CD1c-positive myeloid dendritic cell (primary cell): ENCODE data around the gene LYL1.
A peak's percentile ranks its signal among the peaks of the same experiment; 100 is the strongest.

Experiments
- DNase-seq: peaks from one replicate; pipeline ENCODE4 v3.0.0-alpha.2; 2016; ENCODE audit errors: extremely low spot score

Gene LYL1

DNA sequence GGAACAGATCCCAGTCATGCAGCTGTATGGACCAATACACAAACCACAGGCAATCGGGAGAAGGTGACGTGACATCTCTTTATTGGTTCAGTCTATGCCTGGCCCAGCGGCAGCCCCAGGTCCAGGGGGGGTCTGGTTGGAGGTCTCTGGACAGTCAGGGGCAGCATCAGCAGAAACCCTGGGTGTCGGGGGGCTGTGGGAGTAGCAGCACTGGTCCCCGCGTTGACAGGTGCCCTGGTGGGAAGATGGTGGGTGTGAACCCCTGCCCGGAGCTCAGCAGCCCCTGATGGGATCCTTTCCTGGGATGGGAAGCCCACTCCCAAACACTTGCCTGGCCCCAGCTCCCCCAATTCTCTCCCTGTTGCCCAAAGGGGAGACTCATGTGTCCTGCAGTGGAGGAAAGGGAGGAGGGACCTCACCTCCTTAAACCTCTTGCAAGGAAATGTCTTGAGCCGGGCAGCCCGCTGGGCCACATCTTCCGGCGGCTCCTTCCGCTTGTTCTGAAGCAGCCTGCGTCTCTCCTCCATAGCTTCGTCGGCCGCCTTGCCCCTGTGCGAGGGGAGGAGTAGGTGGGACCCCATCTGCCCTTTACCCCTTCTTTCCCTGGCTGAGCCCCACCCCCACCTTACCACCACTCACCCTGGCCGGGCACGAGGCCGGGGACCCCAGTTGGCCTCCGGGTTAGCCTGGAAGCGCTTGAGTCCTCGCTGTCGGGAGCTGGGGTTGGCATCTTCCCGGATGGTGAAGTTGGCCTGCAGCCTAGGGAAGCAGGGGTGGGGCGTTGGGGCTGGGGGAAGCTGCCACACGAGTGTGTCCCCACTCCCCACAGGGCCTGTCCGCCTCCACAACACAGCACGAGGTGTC, 2.4 kb upstream of the LYL1 start:
- no peak for DNase-seq

DNA sequence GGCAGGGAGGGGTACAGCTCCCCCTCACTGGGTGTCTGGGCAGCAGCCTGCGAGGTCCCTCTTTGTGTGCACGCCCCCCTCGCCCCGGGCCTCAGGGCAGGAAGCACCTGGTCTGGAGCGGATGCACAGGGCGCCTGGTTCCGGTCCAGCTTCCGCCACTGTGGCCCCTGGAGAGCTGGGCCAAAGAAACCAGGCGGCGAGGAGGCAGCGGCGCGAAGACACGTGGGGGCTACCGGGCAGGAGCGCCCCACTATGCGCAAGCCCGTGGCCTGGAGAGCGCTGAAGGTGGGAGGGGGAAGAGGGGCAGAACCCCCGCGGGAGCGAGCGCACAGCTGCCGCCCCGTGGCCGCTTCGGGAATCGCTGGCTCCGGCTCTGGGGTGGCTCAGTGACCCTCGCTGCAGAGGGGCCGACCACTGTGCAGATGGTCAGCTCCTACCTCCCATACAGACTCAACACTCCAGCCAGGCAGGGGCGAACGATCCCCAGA, 1.7 kb upstream of the LYL1 start:
- peak; percentile 63 for DNase-seq

DNA sequence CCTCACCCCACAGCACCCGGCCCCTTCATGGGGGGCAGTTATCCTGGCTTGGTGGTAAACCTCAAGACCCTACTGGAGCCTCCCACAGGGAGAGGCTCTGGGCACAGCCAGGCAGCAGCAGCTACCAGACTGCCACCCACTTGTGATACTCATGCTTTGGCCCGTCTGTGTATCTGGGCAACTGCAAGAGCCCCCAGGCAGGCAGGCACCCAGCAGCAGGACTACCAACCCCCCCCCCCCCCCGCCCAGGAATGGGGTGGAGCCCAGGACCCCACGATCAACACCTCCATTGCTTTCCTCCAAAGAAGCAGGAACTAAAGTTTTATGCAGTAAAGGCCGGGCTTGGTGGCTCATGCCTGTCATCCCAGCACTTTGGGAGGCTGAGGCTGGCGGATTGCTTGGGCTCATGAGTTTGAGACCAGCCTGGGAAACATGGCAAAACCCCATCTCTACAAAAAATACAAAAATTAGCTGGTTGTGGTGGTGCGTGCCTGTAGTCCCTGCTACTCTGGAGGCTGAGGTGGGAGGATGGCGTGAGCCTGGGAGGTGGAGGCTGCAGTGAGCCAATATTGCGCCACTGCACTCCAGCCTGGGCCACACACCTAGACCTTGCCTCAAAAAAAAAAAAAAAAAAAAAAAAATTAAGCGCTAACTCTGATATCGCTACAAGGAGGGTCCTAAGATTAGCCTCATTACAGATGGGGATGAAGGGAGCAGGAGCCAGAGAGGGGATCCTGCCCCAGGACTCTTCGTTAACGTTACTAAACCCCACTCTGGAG, 1.1 kb upstream of the LYL1 start:
- no peak for DNase-seq

DNA sequence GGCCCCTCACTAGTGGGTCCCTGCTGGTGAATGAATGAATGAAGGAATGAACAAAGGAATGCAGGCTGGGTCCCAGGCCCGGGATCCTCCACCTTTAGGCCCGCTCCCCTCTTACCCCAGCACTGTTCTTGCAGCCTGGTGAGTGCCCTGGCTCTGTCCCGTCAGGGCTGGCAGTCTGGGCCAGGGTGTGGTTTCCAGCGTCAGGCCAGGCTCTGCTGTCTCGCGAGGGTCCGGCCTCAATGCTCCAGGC, 317 bp downstream of the LYL1 start:
- no peak for DNase-seq

GRCh38 chr19:13101590-13102415, 855 bp downstream of the LYL1 start:
- DNase-seq = no peak

DNA sequence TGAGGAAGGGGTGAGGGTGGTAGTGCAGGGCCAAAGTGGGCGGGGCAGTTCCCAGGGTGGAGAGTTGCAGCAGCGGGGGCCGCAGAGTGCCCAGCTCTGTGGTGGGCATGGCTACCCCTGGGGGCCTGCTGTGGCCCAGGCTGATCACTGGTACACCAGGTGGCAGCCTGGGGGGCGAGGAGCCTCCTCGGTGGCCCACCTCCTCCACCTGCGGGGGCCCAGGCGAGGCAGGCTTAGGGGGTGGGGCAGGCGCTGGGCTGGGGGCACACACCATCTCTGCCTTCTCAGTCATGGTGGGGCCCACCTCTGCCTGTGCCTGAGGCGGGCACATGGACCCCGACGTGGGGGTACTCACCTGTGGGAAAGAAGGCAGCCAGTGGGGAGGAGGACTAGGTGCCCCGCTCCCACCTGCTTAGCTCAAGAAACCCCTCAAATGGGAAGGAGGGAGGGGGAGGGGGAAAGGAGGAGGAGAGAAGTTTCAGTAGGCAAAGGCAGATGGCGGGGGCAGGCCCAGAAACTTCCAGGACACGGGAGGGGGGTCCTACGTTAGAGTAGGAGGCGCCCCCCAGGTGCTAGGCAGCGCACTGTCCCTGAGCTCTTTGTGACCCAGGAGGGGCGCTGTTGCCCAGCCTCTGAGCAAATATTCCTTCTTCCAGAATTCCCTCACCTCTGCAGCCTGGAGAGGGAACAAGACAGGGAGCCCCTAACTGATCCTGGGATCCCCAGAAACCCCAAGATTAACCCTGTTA, 1.6 kb downstream of the LYL1 start:
- no peak for DNase-seq

DNA sequence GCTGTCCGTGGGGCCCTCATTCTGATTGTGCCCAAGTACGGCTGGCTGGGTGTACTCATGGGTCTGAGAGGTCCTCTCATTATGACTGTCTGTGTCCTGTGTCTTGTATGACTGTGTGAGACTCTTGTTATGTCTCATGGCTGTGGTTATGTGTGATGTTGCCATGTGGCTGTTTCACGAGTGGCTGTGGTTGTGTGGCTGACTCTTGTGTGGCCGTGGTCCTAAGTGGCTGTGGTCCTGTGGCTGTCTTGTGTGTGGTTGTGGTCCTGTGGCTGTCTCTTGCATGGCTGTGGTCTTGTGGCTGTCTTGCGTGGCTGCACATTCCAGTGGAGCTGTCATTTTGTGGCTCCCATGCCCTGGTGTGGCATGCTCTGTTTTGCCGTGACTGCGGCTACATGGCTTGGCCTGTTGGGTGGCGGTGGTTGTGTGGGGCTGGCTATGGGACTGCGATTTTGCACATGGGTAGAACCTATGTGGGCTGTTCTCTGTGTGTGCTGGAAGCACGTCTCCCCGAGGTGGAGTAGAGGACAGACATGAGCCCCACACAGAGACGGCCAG, 2.5 kb downstream of the LYL1 start:
- DNase-seq = peak; percentile 57

DNA sequence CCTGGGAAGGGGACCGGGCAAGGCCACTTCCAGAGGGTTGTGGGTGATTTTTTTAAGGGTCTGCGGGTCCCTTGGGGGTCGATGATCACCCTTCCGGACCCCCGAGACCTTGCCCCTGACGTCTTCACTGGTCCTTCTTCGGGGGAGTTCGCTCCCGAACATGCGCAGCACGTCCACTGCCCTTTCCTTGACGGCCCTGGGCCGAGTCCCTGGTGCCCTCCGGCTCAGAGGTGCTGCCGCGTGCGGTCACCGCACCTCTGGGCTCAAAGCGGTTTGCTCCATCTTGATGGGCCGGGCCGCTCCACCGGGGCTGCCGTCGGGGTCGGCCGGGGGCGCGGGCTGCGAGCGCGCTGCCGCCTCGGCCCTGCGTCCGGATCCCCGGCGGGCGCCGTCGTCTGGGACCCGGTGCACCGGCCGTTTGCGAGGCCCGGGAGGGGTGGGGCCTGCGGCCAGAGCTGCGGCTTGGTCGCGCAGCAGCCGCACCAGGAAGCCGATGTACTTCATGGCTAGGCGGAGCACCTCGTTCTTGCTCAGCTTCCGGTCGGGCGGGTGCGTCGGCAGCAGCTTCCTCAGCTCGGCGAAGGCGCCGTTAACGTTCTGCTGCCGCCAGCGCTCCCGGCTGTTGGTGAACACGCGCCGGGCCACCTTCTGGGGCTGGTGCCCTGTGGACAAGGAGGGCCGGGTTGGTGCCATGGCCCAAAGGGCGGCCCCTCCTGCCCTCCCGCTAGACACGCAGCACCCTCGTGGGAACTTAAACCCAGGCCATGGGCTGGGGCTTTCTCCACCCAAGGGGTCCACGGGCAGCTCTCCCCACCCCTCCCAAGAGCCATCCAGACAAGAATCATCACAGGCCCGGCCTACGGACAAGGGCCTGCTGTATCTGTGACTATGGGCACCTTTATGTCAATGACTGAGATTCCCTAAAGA, 3.3 kb downstream of the LYL1 start:
- peak; percentile 91 for DNase-seq

DNA sequence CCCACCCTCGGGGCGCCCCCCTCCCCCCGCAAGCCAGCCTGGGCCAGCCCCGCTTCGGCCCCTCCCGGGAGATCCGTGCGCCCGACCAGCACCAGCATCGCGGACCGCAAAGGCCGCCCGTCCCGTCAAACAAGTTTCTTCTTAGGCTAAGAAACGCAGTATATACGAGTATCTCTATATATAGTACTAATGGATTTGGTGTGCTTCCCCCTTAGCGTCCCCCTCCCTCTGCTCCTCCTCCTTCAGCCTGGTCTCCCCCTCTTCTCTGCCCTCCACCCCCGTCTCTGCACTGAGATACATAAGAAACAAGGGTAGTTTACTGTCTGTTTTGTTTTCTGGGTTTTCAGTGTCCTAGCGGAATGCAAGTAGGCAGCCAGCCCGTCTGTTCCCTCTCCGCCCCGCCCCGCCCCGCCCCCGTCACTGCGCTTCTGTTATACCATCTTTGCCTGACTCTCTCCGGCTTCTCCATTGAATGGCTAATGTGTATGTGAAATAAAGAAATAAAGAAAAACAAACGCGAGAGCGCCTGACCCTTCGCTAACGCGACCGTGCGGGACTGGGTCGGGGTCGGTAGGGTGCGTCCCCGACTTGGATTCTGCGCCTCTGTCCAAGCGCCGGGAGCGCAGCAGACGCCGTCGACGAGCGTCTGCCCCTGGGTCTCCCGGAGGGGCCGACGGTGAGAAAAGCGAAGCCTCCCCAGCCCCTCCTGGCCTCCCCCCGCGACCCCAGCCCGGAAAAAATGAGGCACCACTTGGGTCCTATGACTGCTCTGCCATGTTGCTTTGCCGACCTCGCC, 4.2 kb downstream of the LYL1 start:
- peak; percentile 79 for DNase-seq

GRCh38 chr19:13097463-13098258, 5.0 kb downstream of the LYL1 start:
- peak; percentile 64 for DNase-seq

GRCh38 chr19:13097033-13097462, 5.6 kb downstream of the LYL1 start:
- DNase-seq = no peak

DNA sequence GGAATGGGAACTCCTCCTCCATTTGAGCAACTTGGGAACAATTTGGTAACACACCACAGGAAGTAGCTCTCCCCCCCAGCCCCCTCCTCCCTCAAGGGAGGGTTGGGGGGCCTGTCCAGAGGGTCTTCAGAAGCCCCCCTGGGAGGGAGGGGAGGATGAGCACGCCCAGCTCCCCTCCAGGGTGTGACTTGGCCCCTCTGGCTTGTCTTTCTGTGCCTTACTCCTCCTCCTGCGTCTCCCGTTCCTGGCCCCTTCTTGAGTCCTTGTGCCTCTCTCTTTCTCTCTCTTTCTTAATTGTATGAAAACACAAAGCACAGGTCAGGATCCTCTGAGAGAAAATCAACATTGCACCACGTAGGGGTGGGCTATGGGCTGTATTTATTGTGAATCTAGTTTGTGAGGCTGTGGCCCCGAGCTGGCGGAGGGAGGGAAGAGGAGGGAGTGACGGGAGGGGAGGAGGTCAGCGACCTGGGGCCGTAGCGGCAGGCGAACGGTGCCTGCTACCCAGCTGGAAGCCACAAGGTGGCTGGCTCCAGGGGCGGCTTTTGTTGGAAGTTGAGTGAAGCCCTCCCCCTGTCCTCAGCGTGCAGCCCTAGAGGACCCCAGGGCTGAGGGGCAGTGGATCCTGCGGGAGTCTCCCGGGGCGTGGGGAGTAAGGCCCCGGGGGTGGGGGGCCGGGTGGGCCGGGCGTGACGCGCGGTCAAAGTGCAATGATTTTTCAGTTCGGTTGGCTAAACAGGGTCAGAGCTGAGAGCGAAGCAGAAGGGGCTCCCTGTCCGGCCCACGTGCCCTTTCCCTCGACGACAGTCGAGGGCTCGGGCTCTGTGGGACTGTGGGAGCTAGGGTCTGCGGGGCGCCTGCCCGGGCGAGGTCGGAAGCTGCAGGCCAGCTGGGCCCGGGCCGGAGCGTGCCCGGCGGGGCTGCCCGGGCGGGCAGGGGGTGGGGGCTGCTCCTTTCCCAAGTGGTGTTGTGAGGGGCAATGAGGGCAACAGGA, 6.4 kb downstream of the LYL1 start:
- DNase-seq = no peak

DNA sequence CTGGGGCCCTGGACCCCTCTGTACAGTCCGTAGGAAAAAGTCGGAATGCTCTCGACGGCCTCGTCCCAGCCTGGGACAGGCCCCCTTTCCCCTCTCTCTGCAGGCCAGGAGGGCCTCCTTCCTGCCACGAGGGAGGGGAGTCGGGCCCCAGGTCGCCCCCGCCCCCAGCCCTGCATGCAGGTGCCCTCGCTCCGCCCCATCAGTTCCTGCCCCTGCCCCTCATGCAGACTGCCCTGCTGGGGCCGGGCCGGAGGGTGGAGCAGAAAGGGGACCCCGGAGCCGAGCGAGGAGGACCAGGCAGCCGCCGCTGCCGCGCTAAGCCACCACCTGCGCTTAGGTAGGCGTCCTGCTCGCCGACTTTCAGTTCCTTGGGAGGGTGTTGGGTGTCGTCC, 7.3 kb downstream of the LYL1 start:
- no peak for DNase-seq

- peak; percentile 58 for DNase-seq
Observed at GRCh38 chr19:13094771-13095392, 7.8 kb downstream of the LYL1 start.

- DNase-seq = no peak
Observed at GRCh38 chr19:13094106-13094504, 8.6 kb downstream of the LYL1 start.

DNA sequence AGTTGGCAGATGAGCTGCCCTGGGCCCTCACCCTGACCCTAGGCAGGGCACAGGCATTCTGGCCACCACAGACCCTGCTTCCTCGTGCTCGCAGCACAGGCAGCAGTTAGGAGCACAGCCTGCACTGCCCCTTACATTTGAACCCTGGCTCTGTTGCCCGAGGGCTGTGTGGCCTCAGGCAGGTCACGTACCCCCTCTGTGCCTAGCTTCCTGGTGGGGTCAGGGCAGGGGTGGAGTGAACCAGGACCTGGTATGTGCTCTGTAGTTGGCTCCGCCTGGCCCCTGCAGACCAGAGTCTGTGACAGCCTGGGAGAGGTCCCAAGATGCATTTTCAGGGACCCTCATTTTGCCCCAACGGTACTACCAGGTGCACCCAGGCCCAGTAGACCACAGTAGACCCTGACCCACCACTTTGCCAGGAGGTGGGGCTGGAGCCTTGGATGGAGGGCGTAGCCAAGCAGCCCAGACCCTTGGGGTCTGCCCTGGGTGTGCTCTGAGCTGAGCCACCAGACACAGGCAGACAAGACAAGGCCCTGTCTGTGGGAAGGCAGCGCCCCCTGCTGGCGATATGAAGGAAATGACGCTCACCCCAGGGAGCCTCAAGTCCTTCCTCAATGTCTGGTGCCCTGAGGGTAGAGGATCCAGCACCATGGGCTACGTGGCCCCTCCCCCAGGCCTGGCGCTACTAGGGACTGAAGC, 9.1 kb downstream of the LYL1 start:
- DNase-seq = peak; percentile 93
